T47D (cell line): ENCODE results near the gene GLRX.
"Not testable (repeated sequence)": the region's sequence is repeated elsewhere in the genome, so short reads cannot be mapped to it uniquely, and the experiment has no call there.

ENCODE experiments used
- DNase-seq, 2 experiments: peaks; one replicate each; pipeline versions ENCODE4 v3.0.0 to v3.0.0-alpha.2; 2011 to 2012; ENCODE audit warnings: low read depth in 1 of 2, low spot score in 1 of 2
- JUND ChIP-seq: IDR thresholded peaks from 2 replicates; pipeline ENCODE4 v1.6.1; 2012; ENCODE audit warnings: low read depth
- in situ Hi-C: cut with HindIII; loops from 2 replicates; pipeline ENCODE4 v1.10.0; 2016; ENCODE audit warnings: low sequenced_read_pairs, low pct_unique_long_range_greater_than_20kb

GLRX gene

GRCh38 chr5:95818181-95819147 is 4.1 kb downstream of the GLRX start:
- DNase-seq, result no peak
- in situ Hi-C loops, result no loop called here

GRCh38 chr5:95817430-95817829 is 5.1 kb downstream of the GLRX start:
- TF ChIP-seq JUND, result no peak
- DNase-seq, result no peak
- in situ Hi-C loops, result no loop called here

More at GRCh38 chr5:95818181-95819147, 4.1 kb downstream of the GLRX start:
- no peak for TF ChIP-seq JUND

GRCh38 chr5:95816776-95817175 is 5.8 kb downstream of the GLRX start:
- DNase-seq, result no peak
- in situ Hi-C loops, result no loop called here
- TF ChIP-seq JUND, result no peak

GRCh38 chr5:95816341-95816740 is 6.2 kb downstream of the GLRX start:
- no peak for TF ChIP-seq JUND
- DNase-seq, result no peak
- in situ Hi-C loops, result no loop called here

- TF ChIP-seq JUND, result no peak
- in situ Hi-C loops, result no loop called here
- no peak for DNase-seq
Observed at GRCh38 chr5:95815155-95815729, 7.3 kb downstream of the GLRX start.

- in situ Hi-C loops, result not testable (repeated sequence)
Observed at GRCh38 chr5:95813035-95813434, 9.5 kb downstream of the GLRX start.

GRCh38 chr5:95812074-95812471 is 10.5 kb downstream of the GLRX start:
- in situ Hi-C loops, result no loop called here
- no peak for DNase-seq
- no peak for TF ChIP-seq JUND

More at GRCh38 chr5:95813035-95813434, 9.5 kb downstream of the GLRX start:
- not testable (repeated sequence) for DNase-seq

- in situ Hi-C loops, DNase-seq: not testable (repeated sequence)
Observed at GRCh38 chr5:95811461-95812073, 11.0 kb downstream of the GLRX start.

- in situ Hi-C loops, DNase-seq: not testable (repeated sequence)
Observed at GRCh38 chr5:95811126-95811423, 11.5 kb downstream of the GLRX start.

GRCh38 chr5:95810305-95811125 is 12.0 kb downstream of the GLRX start:
- no peak for DNase-seq
- in situ Hi-C loops, result no loop called here
- TF ChIP-seq JUND, result no peak

GRCh38 chr5:95809414-95809960 is 13.0 kb downstream of the GLRX start:
- in situ Hi-C loops, result no loop called here
- DNase-seq, result peak in 1 of 2 experiments; percentile 46
- no peak for TF ChIP-seq JUND

- no peak for TF ChIP-seq JUND
Observed at GRCh38 chr5:95808686-95809413, 13.7 kb downstream of the GLRX start.

More at GRCh38 chr5:95808686-95809413, 13.7 kb downstream of the GLRX start:
- no peak for DNase-seq
- in situ Hi-C loops, result no loop called here
